Fibroblast of pulmonary artery (primary cell): ENCODE measurements around the gene RPTN.

Experiments used
- DNase-seq: peaks from one replicate; pipeline ENCODE4 v3.0.0-alpha.2; 2010; ENCODE audit warnings: low read depth
- H3K4me3 ChIP-seq: replicated peaks from 2 replicates; pipeline ENCODE4 v1.5.1; 2011; ENCODE audit warnings: low read depth, mild to moderate bottlenecking, control low read depth, low read length, moderate library complexity
- CTCF ChIP-seq: IDR thresholded peaks from 2 replicates; pipeline ENCODE4 v1.5.1; 2011; ENCODE audit warnings: mild to moderate bottlenecking, control low read depth, low read length, inconsistent platforms; ENCODE audit errors: missing control alignments

Gene RPTN

GRCh38 chr1:152108882-152109222 lies 50.2 kb downstream of the RPTN start:
- TF ChIP-seq CTCF: no peak
- no peak overlapping the region for H3K4me3 ChIP-seq
- no peak for DNase-seq

DNA sequence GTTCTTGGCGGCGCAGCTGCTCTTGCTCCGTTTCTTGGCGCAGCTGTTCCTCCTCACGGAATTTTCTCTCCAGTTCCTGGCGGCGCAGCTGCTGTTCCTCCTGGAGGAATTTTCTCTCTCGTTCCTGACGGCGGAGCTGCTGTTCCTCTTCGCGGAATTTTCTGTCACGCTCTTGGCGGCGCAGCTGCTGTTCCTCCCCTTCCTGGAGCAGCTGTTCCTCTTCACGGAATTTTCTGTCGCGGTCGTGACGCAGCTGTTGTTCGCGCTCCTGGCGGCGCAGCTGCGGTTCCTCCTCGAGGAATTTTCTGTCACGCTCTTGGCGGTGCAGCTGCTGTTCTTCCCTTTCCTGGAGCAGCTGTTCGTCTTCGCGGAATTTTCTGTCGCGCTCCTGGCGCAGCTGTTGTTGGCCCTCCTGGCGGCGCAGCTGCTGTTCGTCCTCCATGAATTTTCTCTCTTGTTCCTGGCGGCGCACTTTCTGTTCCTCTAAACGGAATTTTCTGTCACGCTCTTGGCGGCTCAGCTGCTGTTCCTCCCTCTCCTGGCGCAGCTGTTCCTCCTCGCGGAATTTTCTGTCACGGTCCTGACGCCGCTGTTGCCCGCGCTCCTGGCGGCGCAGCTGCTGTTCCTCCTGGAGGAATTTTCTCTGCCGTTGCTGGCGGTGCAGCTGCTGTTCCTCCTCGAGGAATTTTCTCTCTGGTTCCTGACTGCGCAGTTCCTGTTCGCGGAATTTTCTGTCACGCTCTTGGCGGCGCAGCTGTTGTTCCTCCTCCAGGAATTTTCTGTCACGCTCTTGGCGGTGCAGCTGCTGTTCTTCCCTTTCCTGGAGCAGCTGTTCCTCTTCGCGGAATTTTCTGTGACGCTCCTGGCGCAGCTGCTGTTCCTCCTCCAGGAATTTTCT lies 50.8 kb downstream of the RPTN start:
- TF ChIP-seq CTCF: no peak
- peak; percentile 69 for DNase-seq
- peak overlapping the region; percentile 30 for H3K4me3 ChIP-seq

DNA sequence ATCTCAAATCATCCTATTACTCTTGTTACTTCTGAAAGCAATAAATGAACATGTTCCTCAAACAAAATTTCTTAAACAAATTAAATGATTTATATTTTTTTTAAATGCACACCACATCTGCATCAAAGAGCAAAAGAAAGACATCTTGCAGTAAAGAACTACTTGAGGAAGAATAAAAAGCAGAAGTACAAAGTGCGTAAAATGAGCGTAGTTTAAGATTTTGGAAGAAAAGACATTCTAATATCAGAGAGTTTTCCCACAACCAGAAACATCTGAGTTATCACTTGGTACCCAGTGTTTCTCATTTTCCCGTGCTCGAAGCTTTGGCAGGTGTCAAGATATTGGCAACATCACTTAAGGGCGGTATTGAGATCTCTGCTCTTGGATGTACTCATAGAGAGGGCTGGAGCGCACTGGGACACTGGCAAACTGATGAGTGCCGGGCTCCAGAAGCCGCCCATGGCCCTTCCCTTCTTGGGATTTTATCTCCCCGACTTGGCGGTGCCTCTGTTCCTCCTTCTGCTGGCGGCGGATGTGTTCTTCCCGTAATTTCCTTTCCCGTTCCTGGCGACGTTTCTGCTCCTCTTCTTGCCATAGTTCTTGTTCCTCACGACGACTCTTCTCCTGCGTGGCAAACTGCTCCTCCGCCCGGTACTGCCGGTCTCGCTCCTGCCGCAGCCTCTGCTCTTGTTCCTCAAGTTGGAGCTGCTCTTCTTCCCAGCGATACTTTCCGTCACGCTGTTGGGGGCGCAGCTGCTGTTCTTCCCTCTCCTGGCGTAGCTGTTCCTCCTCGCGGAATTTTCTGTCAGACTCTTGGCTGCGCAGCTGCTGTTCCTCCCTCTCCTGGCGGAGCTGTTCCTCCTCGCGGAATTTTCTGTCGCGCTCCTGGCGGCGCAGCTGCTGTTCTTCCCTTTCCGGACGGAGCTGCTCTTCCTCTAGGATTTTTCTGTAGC lies 51.7 kb downstream of the RPTN start:
- peak overlapping the region; percentile 30 for H3K4me3 ChIP-seq
- DNase-seq: no peak
- TF ChIP-seq CTCF: no peak

DNA sequence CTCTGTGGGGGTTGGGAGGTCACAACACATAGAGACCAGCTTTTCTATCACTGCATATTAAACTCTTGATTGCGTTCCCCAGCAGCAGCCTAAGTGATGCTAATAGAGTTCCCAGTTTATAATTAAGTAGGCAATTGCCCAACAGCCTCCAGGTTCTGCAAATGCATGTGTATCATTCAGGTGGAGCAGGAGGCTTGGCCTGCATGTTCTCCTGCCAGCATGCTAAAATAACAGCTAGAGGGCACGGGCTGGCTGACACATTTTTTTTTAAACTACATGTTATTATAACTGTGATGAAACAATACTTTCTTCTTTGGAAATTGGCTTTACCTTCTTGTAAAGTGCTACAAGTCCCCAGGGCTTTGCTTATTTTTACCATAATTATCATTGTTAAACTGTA lies 54.2 kb downstream of the RPTN start:
- H3K4me3 ChIP-seq: no peak overlapping the region
- no peak for TF ChIP-seq CTCF
- no peak for DNase-seq
